BE2C (cell line): Measurements from ENCODE around the gene ABLIM2.
A peak's percentile ranks its signal among the peaks of the same experiment; 100 is the strongest.

Source experiments
- DNase-seq: peaks from one replicate; pipeline ENCODE4 v3.0.0-alpha.2; 2020
- H3K27me3 ChIP-seq: fragments of 250-450 bp; sonication (Bioruptor Pico); 2 replicates; pipeline ENCODE4 v1.5.1; 2020; ENCODE audit warnings: mild to moderate bottlenecking
- H3K36me3 ChIP-seq: fragments of 250-450 bp; sonication (Bioruptor Pico); 2 replicates; pipeline ENCODE4 v1.5.1; 2020; ENCODE audit warnings: mild to moderate bottlenecking
- H3K4me1 ChIP-seq: fragments of 250-450 bp; sonication (Bioruptor Pico); 2 replicates; pipeline ENCODE4 v1.5.1; 2020
- H3K4me3 ChIP-seq: 2 replicates; pipeline ENCODE4 v1.5.1; 2011; ENCODE audit warnings: low read depth, low read length
- H3K9me3 ChIP-seq: fragments of 250-450 bp; sonication (Bioruptor Pico); 2 replicates; pipeline ENCODE4 v1.5.1; 2020
- CTCF ChIP-seq: IDR thresholded peaks from 2 replicates; pipeline ENCODE4 v1.5.1; 2012; ENCODE audit warnings: mild to moderate bottlenecking, low read depth, low read length

The ABLIM2 gene

GRCh38 chr4:8050180-8050554, 108.4 kb downstream of the ABLIM2 start:
- DNase-seq, result no peak
- TF ChIP-seq CTCF, result no peak
- Histone ChIP-seq H3K4me3 (0 out of 2 replicates have a peak overlapping the region, but pooled peaks have one; percentile 41), H3K36me3 (no peaks in the 10 kb centered on the region), H3K4me1 (peaks cover 13% of the 10 kb centered on the region), H3K27me3 (no peaks in the 10 kb centered on the region), H3K9me3 (no peaks in the 10 kb centered on the region)

GRCh38 chr4:8048856-8049676, 109.5 kb downstream of the ABLIM2 start:
- peaks cover 13% of the 10 kb centered on the region for H3K4me1 ChIP-seq
- TF ChIP-seq CTCF, result no peak
- no peaks in the 10 kb centered on the region for H3K36me3 ChIP-seq
- no peak overlapping the region for H3K4me3 ChIP-seq
- DNase-seq, result no peak
- H3K9me3 ChIP-seq, result no peaks in the 10 kb centered on the region
- no peaks in the 10 kb centered on the region for H3K27me3 ChIP-seq

GRCh38 chr4:8047837-8048678, 110.6 kb downstream of the ABLIM2 start:
- H3K4me1 ChIP-seq, result peaks cover 9% of the 10 kb centered on the region
- no peak overlapping the region for H3K4me3 ChIP-seq
- no peaks in the 10 kb centered on the region for H3K36me3 ChIP-seq
- H3K27me3 ChIP-seq, result no peaks in the 10 kb centered on the region
- no peak for TF ChIP-seq CTCF
- DNase-seq, result no peak
- H3K9me3 ChIP-seq, result no peaks in the 10 kb centered on the region

GRCh38 chr4:8046925-8047541, 111.6 kb downstream of the ABLIM2 start:
- no peak overlapping the region for H3K4me3 ChIP-seq
- no peaks in the 10 kb centered on the region for H3K27me3 ChIP-seq
- H3K4me1 ChIP-seq, result peaks cover 9% of the 10 kb centered on the region
- no peaks in the 10 kb centered on the region for H3K9me3 ChIP-seq
- no peak for DNase-seq
- H3K36me3 ChIP-seq, result no peaks in the 10 kb centered on the region
- no peak for TF ChIP-seq CTCF

GRCh38 chr4:8045909-8046308, 112.7 kb downstream of the ABLIM2 start:
- H3K36me3 ChIP-seq, result no peaks in the 10 kb centered on the region
- no peaks in the 10 kb centered on the region for H3K27me3 ChIP-seq
- TF ChIP-seq CTCF, result no peak
- H3K4me1 ChIP-seq, result peaks cover 7% of the 10 kb centered on the region
- H3K9me3 ChIP-seq, result no peaks in the 10 kb centered on the region
- no peak for DNase-seq
- no peak overlapping the region for H3K4me3 ChIP-seq
